Erythroblast (primary cell): Measurements from ENCODE around the gene DTX4.
"Not testable (repeated sequence)": the region's sequence is repeated elsewhere in the genome, so short reads cannot be mapped to it uniquely, and the experiment has no call there.

Experiments
- GATA1 ChIP-seq: IDR thresholded peaks from 2 replicates; pipeline ENCODE4 v1.6.1; 2011; ENCODE audit warnings: low read depth, mild to moderate bottlenecking, control low read depth, low read length, moderate library complexity
- POLR2A ChIP-seq: IDR thresholded peaks from 2 replicates; pipeline ENCODE4 v1.6.1; 2011; ENCODE audit warnings: mild to moderate bottlenecking, low read length

GRCh38 chr11:59136551-59136950 is 35.4 kb upstream of the DTX4 start:
- TF ChIP-seq POLR2A, GATA1: not testable (repeated sequence)
